PC-3 (cell line): Measurements from ENCODE around the gene DPEP2. TPM values are rescaled to one million over a fixed set of nuclear protein-coding genes. Genes with fewer than 3 reads are reported as not detected.
"Not testable (repeated sequence)": the region's sequence is repeated elsewhere in the genome, so short reads cannot be mapped to it uniquely, and the experiment has no call there.

Experiments used
- ATAC-seq: fragments of 200-7000 bp; cut with Tn5 transposase; 2 replicates; pipeline ENCODE4 v1.9.1; 2020; ENCODE audit warnings: mild to moderate bottlenecking, moderate library complexity
- BruUV-seq: library from RNA; stranded (reverse); fragments of 400-500 nt; replicated peaks from 2 replicates; lab custom pipeline; 2021; lab: Mats Ljungman, UMichigan
- CTCF ChIA-PET: fragments of 300-600 bp; sonication (Branson Sonifier 250); formaldehyde crosslinking; loops from one replicate; lab custom pipeline; 2022; ENCODE audit warnings: antibody characterized with exemption; lab: Charles Lee
- POLR2A ChIA-PET: fragments of 300-600 bp; sonication (Branson Sonifier 250); formaldehyde crosslinking; loops from one replicate; lab custom pipeline; 2022; ENCODE audit warnings: antibody characterized with exemption; ENCODE audit not compliant: unreplicated experiment; lab: Charles Lee
- DNase-seq: peaks from one replicate; pipeline ENCODE4 v3.0.0-alpha.2; 2015
- H2AFZ ChIP-seq: fragments of 300-600 bp; sonication (generic); 2 replicates; pipeline ENCODE4 v1.6.0; 2016; ENCODE audit warnings: antibody characterized with exemption, low read length
- H3F3A ChIP-seq: fragments of 300-600 bp; sonication (generic); one replicate; pipeline ENCODE4 v1.6.0; 2017; ENCODE audit warnings: antibody characterized with exemption, low read length, control low read depth, mild to moderate bottlenecking; ENCODE audit not compliant: unreplicated experiment
- H3K27ac ChIP-seq: fragments of 300-600 bp; sonication (generic); 2 replicates; pipeline ENCODE4 v1.5.1; 2016; ENCODE audit warnings: mild to moderate bottlenecking, low read length
- H3K27me3 ChIP-seq: fragments of 300-600 bp; sonication (generic); 2 replicates; pipeline ENCODE4 v1.6.1; 2016; ENCODE audit warnings: low read length, mixed read lengths
- H3K36me3 ChIP-seq: fragments of 300-600 bp; sonication (generic); 2 replicates; pipeline ENCODE4 v1.6.1; 2016; ENCODE audit warnings: low read depth, mixed run types, low read length, mixed read lengths
- H3K4me1 ChIP-seq: fragments of 300-600 bp; sonication (generic); 2 replicates; pipeline ENCODE4 v1.5.1; 2016; ENCODE audit warnings: low read length; ENCODE audit not compliant: insufficient read depth
- H3K4me2 ChIP-seq: fragments of 300-600 bp; sonication (generic); 2 replicates; pipeline ENCODE4 v1.6.0; 2016; ENCODE audit warnings: low read length
- H3K4me3 ChIP-seq: fragments of 300-600 bp; sonication (generic); 2 replicates; pipeline ENCODE4 v1.5.1; 2016; ENCODE audit warnings: mild to moderate bottlenecking, low read length, mixed read lengths
- H3K79me2 ChIP-seq: fragments of 300-600 bp; sonication (generic); 2 replicates; pipeline ENCODE4 v1.6.1; 2017; ENCODE audit warnings: low read length, mixed read lengths
- H3K9ac ChIP-seq: fragments of 300-600 bp; sonication (generic); 2 replicates; pipeline ENCODE4 v1.6.0; 2016; ENCODE audit warnings: mild to moderate bottlenecking, low read length
- H3K9me2 ChIP-seq: fragments of 300-600 bp; sonication (generic); replicated peaks from 2 replicates; pipeline ENCODE4 v1.6.1; 2016; ENCODE audit warnings: mixed run types, low read length, mixed read lengths
- H3K9me3 ChIP-seq: fragments of 300-600 bp; sonication (generic); 2 replicates; pipeline ENCODE4 v1.6.1; 2016; ENCODE audit warnings: low read length, mixed read lengths
- H4K20me1 ChIP-seq: fragments of 300-600 bp; sonication (generic); 2 replicates; pipeline ENCODE4 v1.6.1; 2016; ENCODE audit warnings: low read length, mixed read lengths
- CTCF ChIP-seq: fragments of 300-600 bp; sonication (generic); conservative IDR thresholded peaks from 2 replicates; pipeline ENCODE4 v1.5.1; 2017; ENCODE audit warnings: antibody characterized with exemption, low read depth, mild to moderate bottlenecking, low read length
- EZH2 ChIP-seq: fragments of 300-600 bp; sonication (generic); IDR thresholded peaks from one replicate; pipeline ENCODE4 v1.6.1; 2017; ENCODE audit warnings: antibody characterized with exemption, mild to moderate bottlenecking, low read length; ENCODE audit not compliant: unreplicated experiment
- EZH2phosphoT487 ChIP-seq: fragments of 300-600 bp; sonication (generic); IDR thresholded peaks from 2 replicates; pipeline ENCODE4 v1.6.1; 2018; ENCODE audit warnings: mild to moderate bottlenecking, antibody characterized with exemption, low read length, borderline replicate concordance
- intact Hi-C: fragments of 100-400 bp; cut with micrococcal nuclease; formaldehyde crosslinking; loops from 2 replicates; pipeline ENCODE4 v1.9.0; 2023
- total RNA-seq: library from RNA; depleted of rRNA; stranded (reverse); fragments of >200 nt; gene quantifications from 2 replicates; pipeline ENCODE4 v1.2.3, GENCODE V29; 2014

The DPEP2 gene
- total RNA-seq, 1 experiment from 2014 or later, result not detected

DNA sequence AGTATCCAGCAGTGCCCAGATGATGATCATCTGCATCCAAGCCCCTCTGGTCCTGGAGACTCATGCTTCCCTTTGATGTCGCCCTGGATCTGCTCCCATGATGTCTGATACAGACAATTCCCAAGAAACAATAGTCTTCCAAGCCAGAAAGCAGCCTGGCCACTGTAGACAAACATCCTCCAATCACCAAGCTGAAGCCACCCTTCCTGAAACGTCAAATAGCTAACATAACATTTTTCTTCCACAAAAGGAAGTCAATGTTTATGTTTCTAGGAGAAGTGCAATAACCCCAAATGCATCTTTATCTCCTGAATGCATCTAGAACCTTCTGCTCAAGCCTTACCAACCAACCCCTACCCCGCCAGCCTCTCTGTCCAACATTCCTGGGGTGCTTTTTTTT is 1.2 kb upstream of the DPEP2 start:
- ChIA-PET CTCF (no interaction called here), POLR2A (no interaction called here)
- Histone ChIP-seq H3K9me2 (no peaks in the 10 kb centered on the region), H3K36me3 (no peaks in the 10 kb centered on the region), H3K27me3 (no peaks in the 10 kb centered on the region), H3F3A (no peaks in the 10 kb centered on the region), H3K4me1 (no peaks in the 10 kb centered on the region), H3K4me3 (no peak overlapping the region), H3K4me2 (no peak overlapping the region), H3K9ac (no peak overlapping the region), H4K20me1 (no peaks in the 10 kb centered on the region), H3K79me2 (no peaks in the 10 kb centered on the region), H2AFZ (no peak overlapping the region), H3K27ac (no peak overlapping the region), H3K9me3 (no peaks in the 10 kb centered on the region)
- DNase-seq (no peak), ATAC-seq (no peak)
- intact Hi-C loops, result no loop called here
- TF ChIP-seq EZH2phosphoT487, result no peak
- TF ChIP-seq CTCF, result no peak
- TF ChIP-seq EZH2, result no peak
- no TSS peak for BruUV-seq

- DNase-seq (no peak), ATAC-seq (no peak)
- CTCF ChIA-PET, result no interaction called here
- H3K4me3 ChIP-seq, result no peak overlapping the region
- H3K9me2 ChIP-seq, result no peaks in the 10 kb centered on the region
- no peaks in the 10 kb centered on the region for H3K36me3 ChIP-seq
- POLR2A ChIA-PET, result no interaction called here
- no peak overlapping the region for H3K27ac ChIP-seq
- no peaks in the 10 kb centered on the region for H3K79me2 ChIP-seq
- H3K4me1 ChIP-seq, result no peaks in the 10 kb centered on the region
- no peaks in the 10 kb centered on the region for H3K9me3 ChIP-seq
- BruUV-seq, result no TSS peak
- no peaks in the 10 kb centered on the region for H4K20me1 ChIP-seq
- intact Hi-C loops, result no loop called here
- no peak overlapping the region for H2AFZ ChIP-seq
- TF ChIP-seq CTCF, result no peak
- TF ChIP-seq EZH2phosphoT487, result no peak
- no peak for TF ChIP-seq EZH2
- no peak overlapping the region for H3K9ac ChIP-seq
- H3K4me2 ChIP-seq, result no peak overlapping the region
- H3F3A ChIP-seq, result no peaks in the 10 kb centered on the region
- H3K27me3 ChIP-seq, result no peaks in the 10 kb centered on the region
These were observed 701 bp upstream of the DPEP2 start for GRCh38 chr16:67999985-68000384.

DNA sequence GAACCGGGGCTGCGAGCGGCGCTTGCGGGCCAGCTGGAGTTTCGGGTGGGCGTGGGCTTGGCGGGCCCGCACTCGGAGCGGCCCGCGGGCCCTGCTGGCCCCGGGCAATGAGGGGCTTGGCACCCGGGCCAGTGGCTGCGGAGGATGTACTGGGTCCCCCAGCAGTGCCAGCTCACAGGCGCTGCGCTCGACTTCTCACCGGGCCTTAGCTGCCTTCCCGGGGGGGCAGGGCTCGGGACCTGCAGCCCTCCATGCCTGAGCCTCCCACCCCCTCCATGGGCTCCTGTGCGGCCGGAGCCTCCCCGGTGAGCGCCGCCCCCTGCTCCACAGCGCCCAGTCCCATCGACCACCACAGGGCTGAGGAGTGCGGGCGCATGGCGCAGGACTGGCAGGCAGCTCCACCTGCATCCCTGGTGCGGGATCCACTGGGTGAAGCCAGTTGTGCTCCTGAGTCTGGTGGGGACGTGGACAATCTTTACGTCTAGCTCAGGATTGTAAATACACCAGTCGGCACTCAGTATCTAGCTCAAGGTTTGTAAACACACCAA is 979 bp downstream of the DPEP2 start:
- CTCF ChIA-PET, H3K9me2 ChIP-seq, H3K4me1 ChIP-seq, H3K9me3 ChIP-seq, H3K27me3 ChIP-seq, DNase-seq, BruUV-seq, H3K4me2 ChIP-seq, H3K36me3 ChIP-seq, ATAC-seq, H3K27ac ChIP-seq, POLR2A ChIA-PET, H4K20me1 ChIP-seq, H3K4me3 ChIP-seq, intact Hi-C loops, H3K79me2 ChIP-seq, H3K9ac ChIP-seq, H2AFZ ChIP-seq, H3F3A ChIP-seq: not testable (repeated sequence)
